GM06990 (cell line): ENCODE measurements around the gene CTNNAL1.

Source experiments
- DNase-seq: peaks from one replicate; pipeline ENCODE4 v3.0.0-alpha.2; 2011; ENCODE audit not compliant: insufficient read length; ENCODE audit errors: extremely low read depth
- H3K27me3 ChIP-seq: replicated peaks from 2 replicates; pipeline ENCODE4 v1.6.0; 2011; ENCODE audit warnings: low read length; ENCODE audit not compliant: control insufficient read depth, insufficient read depth
- H3K36me3 ChIP-seq: 2 replicates; pipeline ENCODE4 v1.5.1; 2011; ENCODE audit warnings: low read length; ENCODE audit not compliant: control insufficient read depth, insufficient read depth
- H3K4me3 ChIP-seq: replicated peaks from 2 replicates; pipeline ENCODE4 v1.5.1; 2011; ENCODE audit warnings: low read depth, mild to moderate bottlenecking, control low read depth, low read length
- TF ChIP-seq, protein P1 (sequence below): IDR thresholded peaks from 2 replicates; pipeline ENCODE4 v1.5.1; 2011; ENCODE audit warnings: low read length, control low read depth, mild to moderate bottlenecking, inconsistent platforms; ENCODE audit not compliant: insufficient read depth, poor library complexity, severe bottlenecking

The CTNNAL1 gene

GRCh38 chr9:108911820-108912219 is 101.5 kb downstream of the CTNNAL1 start:
- TF ChIP-seq, protein P1, sequence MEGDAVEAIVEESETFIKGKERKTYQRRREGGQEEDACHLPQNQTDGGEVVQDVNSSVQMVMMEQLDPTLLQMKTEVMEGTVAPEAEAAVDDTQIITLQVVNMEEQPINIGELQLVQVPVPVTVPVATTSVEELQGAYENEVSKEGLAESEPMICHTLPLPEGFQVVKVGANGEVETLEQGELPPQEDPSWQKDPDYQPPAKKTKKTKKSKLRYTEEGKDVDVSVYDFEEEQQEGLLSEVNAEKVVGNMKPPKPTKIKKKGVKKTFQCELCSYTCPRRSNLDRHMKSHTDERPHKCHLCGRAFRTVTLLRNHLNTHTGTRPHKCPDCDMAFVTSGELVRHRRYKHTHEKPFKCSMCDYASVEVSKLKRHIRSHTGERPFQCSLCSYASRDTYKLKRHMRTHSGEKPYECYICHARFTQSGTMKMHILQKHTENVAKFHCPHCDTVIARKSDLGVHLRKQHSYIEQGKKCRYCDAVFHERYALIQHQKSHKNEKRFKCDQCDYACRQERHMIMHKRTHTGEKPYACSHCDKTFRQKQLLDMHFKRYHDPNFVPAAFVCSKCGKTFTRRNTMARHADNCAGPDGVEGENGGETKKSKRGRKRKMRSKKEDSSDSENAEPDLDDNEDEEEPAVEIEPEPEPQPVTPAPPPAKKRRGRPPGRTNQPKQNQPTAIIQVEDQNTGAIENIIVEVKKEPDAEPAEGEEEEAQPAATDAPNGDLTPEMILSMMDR: no peak
- H3K27me3 ChIP-seq: no peaks in the 10 kb centered on the region
- peaks cover 10% of the 10 kb centered on the region for H3K36me3 ChIP-seq
- DNase-seq: no peak
- no peak overlapping the region for H3K4me3 ChIP-seq

DNA sequence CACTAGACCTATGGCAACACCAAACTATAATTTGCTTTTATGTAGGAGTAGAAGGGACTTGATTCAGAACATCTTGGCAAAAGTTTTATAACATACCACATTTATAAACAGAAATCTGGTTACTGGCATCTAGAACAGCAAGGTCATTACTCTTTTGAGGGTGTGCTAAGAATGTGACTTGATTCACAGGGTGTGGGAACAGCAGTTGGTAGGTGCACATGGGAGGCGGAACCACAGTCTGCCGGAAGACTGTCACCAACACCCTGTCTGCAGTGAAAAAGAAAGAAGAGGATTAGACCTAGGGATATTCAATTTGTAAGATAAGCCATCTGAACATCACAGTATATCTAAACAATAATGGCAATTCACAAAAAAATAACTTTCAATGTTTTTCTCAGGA is 102.4 kb downstream of the CTNNAL1 start:
- Histone ChIP-seq H3K4me3 (no peak overlapping the region), H3K36me3 (peaks cover 10% of the 10 kb centered on the region), H3K27me3 (no peaks in the 10 kb centered on the region)
- TF ChIP-seq, protein P1: no peak
- no peak for DNase-seq

DNA sequence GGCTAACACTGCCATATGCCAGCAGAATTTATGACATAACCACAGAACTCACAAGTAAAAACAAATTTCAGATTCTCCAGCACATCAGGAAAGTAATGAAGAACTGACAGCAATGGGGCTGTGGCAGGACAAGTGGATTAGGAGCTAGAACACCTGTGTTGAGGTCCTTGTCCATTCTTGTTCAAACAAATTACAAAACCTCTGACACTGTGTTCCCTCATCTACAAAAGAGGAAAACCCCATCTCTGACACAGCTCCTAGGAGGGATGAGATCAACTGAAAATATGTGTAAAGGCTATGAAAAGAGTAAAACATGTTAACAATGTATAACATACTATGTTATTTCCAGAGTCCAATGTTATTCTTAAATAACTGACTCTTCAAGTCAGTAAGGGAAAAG is 102.9 kb downstream of the CTNNAL1 start:
- Histone ChIP-seq H3K36me3 (peaks cover 11% of the 10 kb centered on the region), H3K27me3 (no peaks in the 10 kb centered on the region), H3K4me3 (no peak overlapping the region)
- DNase-seq: no peak
- TF ChIP-seq, protein P1: no peak

GRCh38 chr9:108905494-108905893 is 107.8 kb downstream of the CTNNAL1 start:
- Histone ChIP-seq H3K4me3 (no peak overlapping the region), H3K36me3 (peaks cover 6% of the 10 kb centered on the region), H3K27me3 (no peaks in the 10 kb centered on the region)
- no peak for DNase-seq
- TF ChIP-seq, protein P1: no peak

DNA sequence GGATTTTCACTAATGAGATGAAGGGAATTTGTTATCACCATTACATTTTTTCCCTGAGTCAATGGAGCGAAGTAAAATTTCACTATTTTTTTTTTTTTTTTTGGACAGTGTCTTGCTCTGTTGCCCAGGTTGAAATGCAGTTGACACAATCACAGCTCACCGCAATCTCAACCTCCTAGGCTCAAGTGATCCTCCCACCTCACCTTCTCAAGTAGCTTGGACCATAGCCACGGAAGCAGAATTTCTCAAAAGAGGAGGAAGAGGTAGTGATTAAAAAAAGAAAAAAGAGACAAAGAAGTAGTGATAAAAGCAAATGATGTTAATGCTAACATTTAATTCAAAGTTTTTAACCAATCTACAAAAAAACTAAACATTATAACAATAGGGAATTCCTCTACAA is 109.1 kb downstream of the CTNNAL1 start:
- Histone ChIP-seq H3K4me3 (no peak overlapping the region), H3K27me3 (no peaks in the 10 kb centered on the region), H3K36me3 (peaks cover 4% of the 10 kb centered on the region)
- TF ChIP-seq, protein P1: no peak
- DNase-seq: no peak

- Histone ChIP-seq H3K27me3 (no peaks in the 10 kb centered on the region), H3K36me3 (peaks cover 4% of the 10 kb centered on the region)
- DNase-seq: no peak
These were observed 109.7 kb downstream of the CTNNAL1 start for GRCh38 chr9:108903420-108904103.

More at GRCh38 chr9:108903420-108904103, 109.7 kb downstream of the CTNNAL1 start:
- TF ChIP-seq, protein P1: no peak
- no peak overlapping the region for H3K4me3 ChIP-seq
